ENCODE results near the gene TSNAXIP1. TPM values are rescaled to one million over a fixed set of nuclear protein-coding genes. Genes with fewer than 3 reads are reported as not detected.

The TSNAXIP1 gene
- total RNA-seq, 1 donor from 2014 or later, result 1.8 TPM

DNA sequence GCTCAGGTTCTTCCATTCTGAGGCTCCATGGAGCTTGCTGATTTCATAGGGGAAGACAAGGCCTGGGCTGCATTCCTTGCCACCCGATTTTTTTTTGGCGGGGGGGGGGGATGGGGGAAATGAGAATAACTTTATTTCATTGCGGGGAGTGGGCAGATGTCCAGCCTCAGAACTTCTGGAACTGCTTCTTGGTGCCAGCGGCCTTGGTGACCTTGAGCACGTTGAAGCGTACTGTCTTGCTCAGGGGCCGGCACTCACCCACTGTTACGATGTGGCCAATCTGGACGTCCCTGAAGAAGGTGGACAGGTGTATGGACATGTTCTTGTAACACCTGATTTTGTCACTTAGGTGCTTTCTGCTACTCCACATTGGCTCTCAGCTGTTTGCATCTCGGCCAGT is 49.1 kb downstream of the TSNAXIP1 start:
- no peak overlapping the region for H3K27ac Mint-ChIP-seq (ENCODE audit: unreplicated experiment)
- no peaks in the 10 kb centered on the region for H3K27me3 Mint-ChIP-seq (ENCODE audit: low read depth)
- peaks cover 44% of the 10 kb centered on the region for H3K4me1 Mint-ChIP-seq (ENCODE audit: low read depth)
- DNase-seq (ENCODE audit: low spot score), result no peak
- TF ChIP-seq, protein P1, sequence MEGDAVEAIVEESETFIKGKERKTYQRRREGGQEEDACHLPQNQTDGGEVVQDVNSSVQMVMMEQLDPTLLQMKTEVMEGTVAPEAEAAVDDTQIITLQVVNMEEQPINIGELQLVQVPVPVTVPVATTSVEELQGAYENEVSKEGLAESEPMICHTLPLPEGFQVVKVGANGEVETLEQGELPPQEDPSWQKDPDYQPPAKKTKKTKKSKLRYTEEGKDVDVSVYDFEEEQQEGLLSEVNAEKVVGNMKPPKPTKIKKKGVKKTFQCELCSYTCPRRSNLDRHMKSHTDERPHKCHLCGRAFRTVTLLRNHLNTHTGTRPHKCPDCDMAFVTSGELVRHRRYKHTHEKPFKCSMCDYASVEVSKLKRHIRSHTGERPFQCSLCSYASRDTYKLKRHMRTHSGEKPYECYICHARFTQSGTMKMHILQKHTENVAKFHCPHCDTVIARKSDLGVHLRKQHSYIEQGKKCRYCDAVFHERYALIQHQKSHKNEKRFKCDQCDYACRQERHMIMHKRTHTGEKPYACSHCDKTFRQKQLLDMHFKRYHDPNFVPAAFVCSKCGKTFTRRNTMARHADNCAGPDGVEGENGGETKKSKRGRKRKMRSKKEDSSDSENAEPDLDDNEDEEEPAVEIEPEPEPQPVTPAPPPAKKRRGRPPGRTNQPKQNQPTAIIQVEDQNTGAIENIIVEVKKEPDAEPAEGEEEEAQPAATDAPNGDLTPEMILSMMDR (IDR thresholded peaks at IDR 0.05), result no peak
- H3K9me3 Mint-ChIP-seq (ENCODE audit: low read depth), result no peaks in the 10 kb centered on the region
- no peak overlapping the region for H3K4me3 Mint-ChIP-seq (ENCODE audit: unreplicated experiment)
- no peaks in the 10 kb centered on the region for H3K36me3 Mint-ChIP-seq (ENCODE audit: low read depth)

DNA sequence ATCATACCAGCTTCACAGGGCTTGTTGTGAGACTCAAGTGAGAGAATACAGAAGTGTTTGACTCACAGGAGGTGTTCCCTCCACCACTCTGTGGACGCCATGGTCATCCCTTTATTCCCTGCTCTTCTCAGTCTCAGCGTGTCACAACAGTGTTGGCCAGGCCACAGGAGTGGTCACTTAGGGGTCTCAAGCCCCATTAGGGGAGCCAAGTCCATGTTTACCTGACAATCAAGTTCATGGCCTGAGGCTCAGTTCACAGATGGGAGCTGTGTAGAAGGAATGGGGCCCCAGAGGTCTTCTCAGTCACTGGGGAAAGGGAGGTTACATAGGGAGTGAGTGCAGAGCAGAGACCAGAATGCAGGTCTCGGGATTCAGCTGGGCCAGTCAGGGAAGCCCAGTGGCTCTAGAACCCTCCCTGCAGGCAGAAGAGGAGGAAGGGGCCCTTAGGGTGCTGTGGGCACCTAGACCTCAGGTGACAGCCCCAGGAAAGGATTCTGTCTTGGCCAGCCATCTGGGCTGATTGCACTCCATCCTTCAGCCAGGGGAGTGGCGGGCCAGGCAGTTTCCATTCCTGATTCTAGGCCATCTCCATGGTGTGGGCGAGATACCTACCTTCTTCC is 50.3 kb downstream of the TSNAXIP1 start:
- no peak overlapping the region for H3K4me3 Mint-ChIP-seq (ENCODE audit: unreplicated experiment)
- no peaks in the 10 kb centered on the region for H3K27me3 Mint-ChIP-seq (ENCODE audit: low read depth)
- H3K4me1 Mint-ChIP-seq (ENCODE audit: low read depth), result peaks cover 57% of the 10 kb centered on the region
- TF ChIP-seq, protein P1 (IDR thresholded peaks at IDR 0.05), result no peak
- DNase-seq (ENCODE audit: low spot score), result no peak
- H3K27ac Mint-ChIP-seq (ENCODE audit: unreplicated experiment), result peak overlapping the region; percentile 83
- H3K36me3 Mint-ChIP-seq (ENCODE audit: low read depth), result peaks cover 4% of the 10 kb centered on the region
- no peaks in the 10 kb centered on the region for H3K9me3 Mint-ChIP-seq (ENCODE audit: low read depth)

DNA sequence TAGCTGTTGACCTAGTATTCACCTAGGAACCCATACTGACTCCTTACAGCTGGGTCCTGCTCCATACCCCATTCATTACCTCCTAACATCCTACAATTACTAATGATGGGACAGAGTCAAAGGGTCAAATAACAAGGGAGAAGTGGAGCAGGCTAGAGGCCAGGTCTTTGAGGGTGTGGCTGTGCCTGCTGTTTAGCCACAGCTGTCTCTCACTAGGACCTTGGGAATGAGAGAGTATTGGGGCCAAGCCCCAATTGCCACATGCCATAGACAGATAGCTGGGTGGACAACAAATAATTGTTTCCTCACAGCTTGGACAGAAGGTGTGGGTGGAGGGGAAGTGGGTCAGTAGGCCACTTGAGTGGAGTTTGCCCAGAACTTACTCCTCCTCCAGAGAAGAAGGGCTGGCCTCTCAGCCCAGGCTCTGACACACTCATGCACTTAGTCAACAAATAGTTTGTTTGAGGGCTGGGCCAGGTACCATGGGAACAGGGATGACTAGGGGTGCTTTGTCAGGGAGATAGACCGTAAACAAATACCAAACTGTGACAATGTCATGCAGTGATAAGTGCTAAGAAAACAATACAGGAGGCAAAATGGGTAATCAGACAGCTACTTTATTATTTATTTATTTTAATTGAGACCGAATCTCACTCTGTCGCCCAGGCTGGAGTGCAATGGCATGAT is 51.0 kb downstream of the TSNAXIP1 start:
- Mint-ChIP-seq H3K27ac (ENCODE audit: unreplicated experiment) (peak overlapping the region; percentile 83), H3K36me3 (ENCODE audit: low read depth) (peaks cover 4% of the 10 kb centered on the region), H3K9me3 (ENCODE audit: low read depth) (no peaks in the 10 kb centered on the region), H3K4me3 (ENCODE audit: unreplicated experiment) (peak overlapping the region; percentile 13), H3K4me1 (ENCODE audit: low read depth) (peaks cover 63% of the 10 kb centered on the region), H3K27me3 (ENCODE audit: low read depth) (no peaks in the 10 kb centered on the region)
- DNase-seq (ENCODE audit: low spot score), result no peak
- TF ChIP-seq, protein P1 (IDR thresholded peaks at IDR 0.05), result no peak

DNA sequence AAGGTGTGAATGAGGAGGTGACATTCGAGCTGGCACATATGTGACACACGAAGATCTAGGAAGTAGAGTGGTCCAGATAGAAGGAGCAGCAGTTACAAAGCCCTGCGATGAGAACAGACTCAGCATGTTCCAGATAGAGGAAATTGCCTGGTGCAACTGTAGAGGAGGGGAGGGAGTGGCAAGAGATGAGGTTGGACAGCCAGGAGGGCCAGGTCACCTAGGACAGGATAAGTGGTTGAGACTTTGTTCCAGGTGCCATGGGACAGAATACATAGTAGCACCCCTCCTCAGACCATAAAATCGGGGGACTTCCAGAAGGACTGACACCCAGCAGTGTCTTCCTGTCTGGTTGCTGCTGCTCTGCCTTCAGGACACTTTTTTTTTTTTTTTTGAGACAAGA is 51.8 kb downstream of the TSNAXIP1 start:
- TF ChIP-seq, protein P1 (IDR thresholded peaks at IDR 0.05), result no peak
- H3K36me3 Mint-ChIP-seq (ENCODE audit: low read depth), result peaks cover 4% of the 10 kb centered on the region
- peak overlapping the region; percentile 83 for H3K27ac Mint-ChIP-seq (ENCODE audit: unreplicated experiment)
- no peak overlapping the region for H3K4me3 Mint-ChIP-seq (ENCODE audit: unreplicated experiment)
- no peaks in the 10 kb centered on the region for H3K27me3 Mint-ChIP-seq (ENCODE audit: low read depth)
- no peak for DNase-seq (ENCODE audit: low spot score)
- H3K9me3 Mint-ChIP-seq (ENCODE audit: low read depth), result no peaks in the 10 kb centered on the region
- peaks cover 71% of the 10 kb centered on the region for H3K4me1 Mint-ChIP-seq (ENCODE audit: low read depth)

DNA sequence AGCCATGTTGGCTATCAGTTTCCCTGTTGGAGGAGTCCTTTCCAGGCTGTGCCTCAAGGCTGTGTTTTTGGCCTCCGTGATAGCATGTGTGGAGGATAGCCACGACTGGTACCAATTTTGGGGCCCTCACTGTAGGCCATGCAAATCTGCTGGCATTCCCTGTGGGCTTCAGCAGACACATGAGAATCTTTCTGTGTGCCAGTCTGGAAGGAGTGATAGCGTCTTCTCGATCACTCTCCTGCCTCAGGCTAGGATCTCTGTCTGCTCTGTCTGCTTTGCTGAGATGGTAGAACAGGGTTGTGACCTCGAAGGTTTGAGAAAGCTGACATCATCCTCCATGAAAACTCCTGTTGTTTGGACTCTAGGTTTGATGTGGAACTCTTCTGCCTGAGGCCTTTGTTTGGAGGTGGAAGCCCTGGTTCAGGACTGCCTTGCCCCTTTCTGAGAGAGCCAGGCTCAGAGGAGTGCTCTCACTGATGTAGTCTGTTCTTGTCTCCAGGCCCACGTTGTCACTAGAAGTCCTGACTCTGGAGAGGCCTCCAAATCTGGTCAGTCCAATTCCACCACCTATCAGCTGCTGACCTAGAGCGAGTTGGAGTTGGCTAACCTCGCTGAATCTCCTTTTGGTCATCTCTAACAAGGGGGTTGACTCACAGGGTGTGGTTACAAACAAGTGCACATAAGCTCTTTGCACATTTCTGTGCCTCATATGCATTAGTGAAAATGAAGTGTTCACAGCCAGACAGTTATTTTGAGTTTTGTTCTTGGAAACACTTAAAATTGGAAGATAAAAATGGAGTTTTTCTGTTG is 54.1 kb downstream of the TSNAXIP1 start:
- H3K9me3 Mint-ChIP-seq (ENCODE audit: low read depth), result no peaks in the 10 kb centered on the region
- TF ChIP-seq, protein P1 (IDR thresholded peaks at IDR 0.05), result no peak
- peaks cover 8% of the 10 kb centered on the region for H3K36me3 Mint-ChIP-seq (ENCODE audit: low read depth)
- H3K4me1 Mint-ChIP-seq (ENCODE audit: low read depth), result peaks cover 65% of the 10 kb centered on the region
- peak overlapping the region; percentile 74 for H3K27ac Mint-ChIP-seq (ENCODE audit: unreplicated experiment)
- no peak for DNase-seq (ENCODE audit: low spot score)
- H3K27me3 Mint-ChIP-seq (ENCODE audit: low read depth), result no peaks in the 10 kb centered on the region
- H3K4me3 Mint-ChIP-seq (ENCODE audit: unreplicated experiment), result no peak overlapping the region
